ENCODE results near the gene DOK4. TPM values are rescaled to one million over a fixed set of nuclear protein-coding genes. Genes with fewer than 3 reads are reported as not detected.

Gene DOK4
- total and polyA plus RNA-seq, 2 donors (not counting 3 experiments of a cell fraction or from before 2014, with no cell fraction given): 22.3 to 23.4 TPM

- Histone ChIP-seq H2AFZ (ENCODE audit: low read depth, low read length) (no peak overlapping the region), H3K27me3 (ENCODE audit: control insufficient read depth in 2 of 2, insufficient read depth in 2 of 2, low read length in 2 of 2) (peaks cover 0 to 18% of the 10 kb centered on the region in 2 experiments), H3K9me3 (replicated peaks; ENCODE audit: control insufficient read depth, insufficient read depth, low read length) (no peaks in the 10 kb centered on the region), H3K79me2 (ENCODE audit: control insufficient read depth, insufficient read depth, low read length) (no peaks in the 10 kb centered on the region), H3K36me3 (ENCODE audit: control insufficient read depth in 2 of 2, extremely low read depth in 1 of 2, insufficient read depth in 2 of 2, low read length in 2 of 2) (no peaks in the 10 kb centered on the region), H3K4me1 (ENCODE audit: control insufficient read depth, extremely low read depth, insufficient read depth, low read length) (peaks cover 39% of the 10 kb centered on the region), H4K20me1 (replicated peaks; ENCODE audit: control insufficient read depth, extremely low read depth, insufficient read depth, low read length) (no peaks in the 10 kb centered on the region), H3K9ac (replicated peaks; ENCODE audit: extremely low read depth, insufficient read depth, low read length) (no peak overlapping the region), H3K4me3 (replicated peaks in 1 of 3; ENCODE audit: insufficient read depth in 1 of 3, low read depth in 1 of 3, low read length in 3 of 3) (no peak overlapping the region), H3K4me2 (ENCODE audit: insufficient read depth, low read length) (no peak overlapping the region), H3K9me1 (replicated peaks; ENCODE audit: control insufficient read depth, extremely low read depth, insufficient read depth, low read length) (no peaks in the 10 kb centered on the region), H3K27ac (ENCODE audit: insufficient read depth, low read depth, low read length) (no peak overlapping the region)
- intact Hi-C loops (cut with micrococcal nuclease): loop anchor here (2.0 kb wide), 1 partner anchor 47 kb away; the partner anchor contains the start of gene DOK4
- POLR2A ChIA-PET: no interaction called here
- TF ChIP-seq, protein P1, sequence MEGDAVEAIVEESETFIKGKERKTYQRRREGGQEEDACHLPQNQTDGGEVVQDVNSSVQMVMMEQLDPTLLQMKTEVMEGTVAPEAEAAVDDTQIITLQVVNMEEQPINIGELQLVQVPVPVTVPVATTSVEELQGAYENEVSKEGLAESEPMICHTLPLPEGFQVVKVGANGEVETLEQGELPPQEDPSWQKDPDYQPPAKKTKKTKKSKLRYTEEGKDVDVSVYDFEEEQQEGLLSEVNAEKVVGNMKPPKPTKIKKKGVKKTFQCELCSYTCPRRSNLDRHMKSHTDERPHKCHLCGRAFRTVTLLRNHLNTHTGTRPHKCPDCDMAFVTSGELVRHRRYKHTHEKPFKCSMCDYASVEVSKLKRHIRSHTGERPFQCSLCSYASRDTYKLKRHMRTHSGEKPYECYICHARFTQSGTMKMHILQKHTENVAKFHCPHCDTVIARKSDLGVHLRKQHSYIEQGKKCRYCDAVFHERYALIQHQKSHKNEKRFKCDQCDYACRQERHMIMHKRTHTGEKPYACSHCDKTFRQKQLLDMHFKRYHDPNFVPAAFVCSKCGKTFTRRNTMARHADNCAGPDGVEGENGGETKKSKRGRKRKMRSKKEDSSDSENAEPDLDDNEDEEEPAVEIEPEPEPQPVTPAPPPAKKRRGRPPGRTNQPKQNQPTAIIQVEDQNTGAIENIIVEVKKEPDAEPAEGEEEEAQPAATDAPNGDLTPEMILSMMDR (IDR thresholded peaks at IDR 0.05; ENCODE audit: extremely low read depth in 1 of 2, insufficient read depth in 1 of 2, low read depth in 1 of 2, low read length in 2 of 2): no peak
- TF ChIP-seq GATA2 (IDR thresholded peaks at IDR 0.05; ENCODE audit: insufficient read depth, insufficient read length, low read depth, low read length) (no peak), POLR2AphosphoS5 (IDR thresholded peaks at IDR 0.05; ENCODE audit: insufficient read depth, low read depth, low read length) (no peak), POLR2A (IDR thresholded peaks at IDR 0.05; ENCODE audit: low read depth, low read length) (no peak), FOS (IDR thresholded peaks at IDR 0.05; ENCODE audit: borderline replicate concordance, insufficient read depth, low read length) (no peak), JUN (IDR thresholded peaks at IDR 0.05; ENCODE audit: borderline replicate concordance, insufficient read depth, insufficient read length, low read depth) (no peak), EZH2 (IDR thresholded peaks at IDR 0.05; ENCODE audit: borderline replicate concordance, low read depth, low read length, severe bottlenecking) (no peak), MYC (IDR thresholded peaks at IDR 0.05; ENCODE audit: low read depth, low read length) (no peak)
- TF ChIP-seq, protein P2, sequence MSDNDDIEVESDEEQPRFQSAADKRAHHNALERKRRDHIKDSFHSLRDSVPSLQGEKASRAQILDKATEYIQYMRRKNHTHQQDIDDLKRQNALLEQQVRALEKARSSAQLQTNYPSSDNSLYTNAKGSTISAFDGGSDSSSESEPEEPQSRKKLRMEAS (IDR thresholded peaks at IDR 0.05; ENCODE audit: insufficient read depth, insufficient read length): no peak
- no TSS peak for BruUV-seq (replicated peaks)
- no peak for FAIRE-seq
- CTCF ChIA-PET: interaction anchor here (1.0 to 1.3 kb wide), 3 partner anchors 14 to 71 kb away, joined by 3 to 9 read pairs (median 4); partner anchors contain the start of gene POLR2C
- dilution Hi-C loops (cut with MboI; ENCODE audit: extremely low pct_ligation_motif_present, low sequenced_read_pairs): no loop called here
- DNase-seq (ENCODE audit: low read depth, low spot score): peak; percentile 15
Measured at GRCh38 chr16:57533431-57534336, 47.4 kb upstream of the DOK4 start.

Data from endothelial cell of umbilical vein (primary cell).